GM12864 (cell line): ENCODE measurements around the gene OR7G2.

Source experiments
- DNase-seq: peaks from one replicate; pipeline ENCODE4 v3.0.0-alpha.2; 2011; ENCODE audit warnings: low read depth
- H3K4me3 ChIP-seq: 2 replicates; pipeline ENCODE4 v1.5.1; 2011; ENCODE audit warnings: mild to moderate bottlenecking, low read depth, low read length, control low read depth
- CTCF ChIP-seq: IDR thresholded peaks from 2 replicates; pipeline ENCODE4 v1.5.1; 2011; ENCODE audit warnings: low read depth, mild to moderate bottlenecking, moderate library complexity, low read length, control low read depth, inconsistent platforms; ENCODE audit errors: missing control alignments

OR7G2 gene

GRCh38 chr19:9128171-9128570, 20.9 kb upstream of the OR7G2 start:
- TF ChIP-seq CTCF = no peak
- DNase-seq = no peak
- H3K4me3 ChIP-seq = no peak overlapping the region

GRCh38 chr19:9126900-9127405, 19.7 kb upstream of the OR7G2 start, which contains the start of gene OR7G3:
Gene OR7G3 (minus strand): TSS chr19:9126950. CDS start chr19:9126950, 0 bp downstream.
- H3K4me3 ChIP-seq = no peak within 1 kb of the TSS
- DNase-seq = no peak
- no peak for TF ChIP-seq CTCF

- no peak for TF ChIP-seq CTCF
- no peak for DNase-seq
- no peak overlapping the region for H3K4me3 ChIP-seq
Measured at GRCh38 chr19:9116547-9116946, 9.3 kb upstream of the OR7G2 start.

- H3K4me3 ChIP-seq = no peak within 1 kb of the TSS
- DNase-seq = no peak
- no peak for TF ChIP-seq CTCF
Measured at GRCh38 chr19:9115307-9115813, 8.1 kb upstream of the OR7G2 start, which contains the start of gene OR7G1. Gene OR7G1 (minus strand): TSS chr19:9115763. CDS start chr19:9115763, 0 bp downstream.

- no peak for TF ChIP-seq CTCF
- no peak for DNase-seq
- H3K4me3 ChIP-seq = no peak overlapping the region
Measured at GRCh38 chr19:9109959-9110358, 2.7 kb upstream of the OR7G2 start.

- no peak for TF ChIP-seq CTCF
- no peak within 1 kb of the TSS for H3K4me3 ChIP-seq
- DNase-seq = no peak
Measured at GRCh38 chr19:9086761-9087160, 20.5 kb downstream of the OR7G2 start, which contains the start of gene OR1M1. Gene OR1M1 (plus strand): TSS chr19:9087061. CDS start chr19:9093245, 6,184 bp downstream.

- no peak for TF ChIP-seq CTCF
- DNase-seq = no peak
- H3K4me3 ChIP-seq = no peak overlapping the region
Measured at GRCh38 chr19:9078651-9079050, 28.6 kb downstream of the OR7G2 start.
